Activated CD8-positive, alpha-beta memory T cell treated with anti-CD3 and anti-CD28 coated beads, Interleukin-2, amount 50 U/mL, for 48 hours (primary cell): ENCODE measurements around the gene TNF.
"Not testable (repeated sequence)": the region's sequence is repeated elsewhere in the genome, so short reads cannot be mapped to it uniquely, and the experiment has no call there.

ENCODE experiments used
- DNase-seq: peaks from one replicate; pipeline ENCODE4 v3.0.0-alpha.2; 2020

TNF gene

GRCh38 chr6:31588871-31589650, 13.7 kb downstream of the TNF start:
- no peak for DNase-seq

GRCh38 chr6:31590691-31591090, 15.3 kb downstream of the TNF start:
- DNase-seq = not testable (repeated sequence)

GRCh38 chr6:31592396-31592771, 17.0 kb downstream of the TNF start:
- DNase-seq = no peak

- no peak for DNase-seq
Observed at GRCh38 chr6:31597006-31597405, 21.6 kb downstream of the TNF start.

GRCh38 chr6:31607317-31607716, 32.0 kb downstream of the TNF start:
- no peak for DNase-seq

GRCh38 chr6:31609519-31610406, 34.4 kb downstream of the TNF start:
- no peak for DNase-seq

- no peak for DNase-seq
Observed at GRCh38 chr6:31610968-31611367, 35.6 kb downstream of the TNF start.

- no peak for DNase-seq
Observed at GRCh38 chr6:31614075-31614619, 38.8 kb downstream of the TNF start.

- DNase-seq = no peak
Observed at GRCh38 chr6:31614684-31615578, 39.6 kb downstream of the TNF start, which contains the start of gene AIF1. TSS of gene AIF1 (plus strand) at chr6:31615234. CDS start at chr6:31615330, 96 bp downstream.

- peak; percentile 75 for DNase-seq
Observed at GRCh38 chr6:31615748-31616147, 40.4 kb downstream of the TNF start.

GRCh38 chr6:31617010-31617409, 41.6 kb downstream of the TNF start:
- DNase-seq = no peak

- DNase-seq = peak; percentile 94
Observed at GRCh38 chr6:31619805-31620585, 44.6 kb downstream of the TNF start.

GRCh38 chr6:31620586-31621319, 45.4 kb downstream of the TNF start, which contains the start of gene PRRC2A:
TSS of gene PRRC2A (plus strand) at chr6:31620715. CDS start at chr6:31622790, 2,075 bp downstream.
- peak; percentile 96 for DNase-seq

- DNase-seq = no peak
Observed at GRCh38 chr6:31621320-31621939, 46.1 kb downstream of the TNF start.

- DNase-seq = no peak
Observed at GRCh38 chr6:31621991-31622390, 46.6 kb downstream of the TNF start.

- DNase-seq = no peak
Observed at GRCh38 chr6:31622684-31623091, 47.3 kb downstream of the TNF start.

- no peak for DNase-seq
Observed at GRCh38 chr6:31624070-31624469, 48.7 kb downstream of the TNF start.

- no peak for DNase-seq
Observed at GRCh38 chr6:31626952-31627351, 51.6 kb downstream of the TNF start.

GRCh38 chr6:31627690-31628287, 52.4 kb downstream of the TNF start:
- DNase-seq = no peak
